RCC 7860 (cell line): ENCODE measurements around the gene RFX2.
"Not testable (repeated sequence)": the region's sequence is repeated elsewhere in the genome, so short reads cannot be mapped to it uniquely, and the experiment has no call there.

Experiments used
- DNase-seq: peaks from one replicate; pipeline ENCODE4 v3.0.0-alpha.2; 2015; ENCODE audit warnings: low spot score
- FAIRE-seq: peaks from 2 replicates; lab custom pipeline; 2012; peaks lifted over from hg19 to GRCh38; lab: Jason Lieb, UNC

Gene RFX2

DNA sequence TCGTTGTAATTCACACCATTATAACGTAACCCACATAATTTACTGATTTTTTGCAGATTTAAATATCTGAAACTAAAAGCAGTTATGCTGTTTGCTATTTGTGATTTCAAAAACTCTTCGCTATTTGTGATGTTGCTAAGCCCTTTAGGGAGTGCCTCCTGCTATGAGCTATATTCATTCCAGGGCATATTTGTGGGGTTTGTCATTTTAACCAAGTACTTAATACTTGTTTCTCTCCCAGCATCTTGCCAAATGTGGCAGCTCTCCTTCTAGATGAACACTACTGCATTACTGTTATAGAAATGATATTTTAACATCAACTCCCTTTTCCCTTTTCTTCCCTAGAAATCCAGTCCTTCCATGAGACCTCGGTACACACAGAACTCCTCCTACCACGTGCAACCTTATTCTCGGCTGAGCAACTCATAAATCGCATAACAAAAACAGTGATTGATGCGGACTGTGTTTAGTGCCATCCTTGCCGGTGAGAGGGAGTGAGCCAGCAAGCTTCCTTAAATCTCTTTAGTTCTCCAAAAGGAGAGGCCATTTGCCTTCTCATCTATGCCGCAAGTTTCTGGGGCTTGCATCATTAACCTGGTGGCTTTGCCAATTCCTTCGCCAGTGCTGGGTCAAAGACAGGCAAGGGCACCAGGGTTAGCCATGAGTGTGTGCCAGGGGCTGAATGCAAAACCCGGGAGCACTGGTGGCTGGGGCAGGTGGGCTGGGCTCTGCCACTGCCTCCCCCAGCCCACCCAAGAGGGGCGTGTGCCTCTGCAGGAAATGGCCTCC is 33.4 kb downstream of the RFX2 start:
- no peak for FAIRE-seq
- DNase-seq = no peak

DNA sequence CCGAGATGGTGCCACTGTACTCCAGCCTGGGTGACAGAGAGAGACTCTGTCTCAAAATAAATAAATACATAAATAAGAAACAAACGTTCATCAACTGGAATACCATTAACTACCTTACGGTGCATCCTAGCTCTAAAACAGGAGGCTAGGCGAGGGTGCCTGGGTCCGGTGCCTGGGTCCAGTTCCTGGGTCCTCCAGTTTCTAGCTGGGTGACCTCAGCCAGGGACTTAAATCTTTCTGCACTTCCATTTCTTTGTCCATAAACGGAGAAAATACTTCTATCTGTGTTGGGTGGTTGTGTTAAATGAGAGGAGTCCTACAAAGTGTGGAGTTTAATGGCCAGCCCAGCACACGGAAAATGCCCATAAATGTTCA is 34.0 kb downstream of the RFX2 start:
- no peak for FAIRE-seq
- DNase-seq = no peak

DNA sequence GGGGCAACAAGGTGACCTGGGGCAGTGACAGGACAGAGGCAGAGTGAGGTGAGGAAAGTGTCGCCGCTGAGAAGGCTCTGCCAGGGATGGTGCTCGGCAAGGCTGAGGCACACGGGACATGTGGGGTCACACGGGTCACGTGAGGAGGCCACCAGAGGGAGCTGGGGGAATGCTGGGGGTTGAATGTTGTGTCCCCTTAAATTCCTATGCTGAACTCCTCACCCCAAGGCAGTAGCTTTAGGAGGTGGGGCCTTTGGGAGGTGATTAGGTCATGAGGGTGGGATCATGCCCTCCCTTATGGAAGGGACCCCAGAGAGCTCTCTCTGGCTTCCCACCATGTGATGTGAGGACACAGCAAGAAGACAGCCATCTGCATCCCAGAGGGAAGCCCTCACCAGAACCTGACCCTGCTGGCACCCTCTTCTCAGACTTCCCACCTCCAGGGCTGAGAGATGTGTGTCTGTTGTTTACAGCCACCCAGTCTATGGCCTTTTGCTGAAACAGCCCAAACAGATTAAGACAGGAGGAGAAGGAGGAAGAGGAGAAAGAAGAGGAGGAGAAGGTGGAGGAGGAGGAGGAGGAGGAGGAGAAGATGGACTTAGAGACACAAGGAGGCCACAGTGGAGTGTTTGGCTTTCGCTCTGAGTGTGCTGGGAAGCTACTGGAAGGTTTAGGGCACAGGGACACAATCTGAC is 35.4 kb downstream of the RFX2 start:
- FAIRE-seq (no peak), DNase-seq (no peak)

DNA sequence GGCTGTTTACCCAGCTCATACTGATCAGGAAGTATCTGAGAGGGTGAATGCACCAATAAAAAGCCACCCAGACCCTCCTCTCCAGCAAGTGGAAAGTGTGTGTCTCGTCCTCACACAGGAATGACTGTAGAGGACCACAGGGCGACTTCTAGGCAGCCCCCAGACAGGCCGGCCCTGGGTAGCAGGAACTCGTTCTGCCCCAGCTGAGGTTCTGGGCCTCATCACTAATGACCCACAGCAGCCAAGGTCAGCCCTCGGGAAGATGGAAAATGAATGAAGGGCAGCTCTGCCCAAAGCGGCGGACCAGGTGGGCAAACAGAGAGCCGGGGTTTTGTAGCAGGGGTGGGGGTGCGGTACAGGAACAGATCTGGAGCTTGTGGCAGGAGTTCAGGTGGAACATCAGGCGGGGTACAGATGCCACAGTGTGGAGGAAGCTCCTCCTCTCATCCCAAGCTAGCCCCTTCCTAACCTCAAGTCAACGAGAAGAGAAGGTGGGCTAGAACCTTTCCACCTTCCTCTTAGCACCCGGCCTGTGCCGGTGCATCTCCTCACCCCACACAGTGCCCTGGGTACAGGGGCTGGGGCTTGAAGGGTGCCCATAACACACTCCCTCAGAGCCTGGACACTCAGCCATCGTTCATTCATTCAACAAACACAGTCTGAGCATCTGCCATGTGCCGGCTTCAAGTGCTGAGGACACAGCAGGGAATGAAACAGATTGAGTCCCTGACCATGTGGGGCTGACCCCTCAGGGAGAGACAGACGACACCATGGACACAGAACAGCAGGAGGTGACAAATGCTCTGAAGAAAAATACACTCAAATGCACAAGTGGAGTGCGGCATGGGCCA is 36.2 kb downstream of the RFX2 start:
- DNase-seq = no peak
- no peak for FAIRE-seq

DNA sequence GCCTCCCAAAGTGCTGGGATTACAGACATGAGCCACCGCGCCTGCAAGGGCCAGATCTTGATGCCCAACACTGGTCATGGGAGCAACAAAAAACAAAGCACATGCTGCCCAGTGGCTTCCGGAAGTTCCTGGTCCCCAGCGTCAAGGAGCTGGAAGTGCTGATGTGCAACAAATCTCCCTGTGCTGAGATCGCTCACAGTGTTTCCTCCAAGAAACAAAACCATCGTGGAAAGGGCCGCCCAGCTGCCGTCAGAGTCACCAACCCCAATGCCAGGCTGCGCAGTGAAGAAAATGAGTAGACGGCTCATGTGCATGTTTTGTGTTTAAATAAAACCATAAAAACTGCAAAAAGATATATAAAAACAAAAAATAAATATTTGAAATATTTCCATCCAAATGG is 37.1 kb downstream of the RFX2 start:
- not testable (repeated sequence) for FAIRE-seq, DNase-seq

DNA sequence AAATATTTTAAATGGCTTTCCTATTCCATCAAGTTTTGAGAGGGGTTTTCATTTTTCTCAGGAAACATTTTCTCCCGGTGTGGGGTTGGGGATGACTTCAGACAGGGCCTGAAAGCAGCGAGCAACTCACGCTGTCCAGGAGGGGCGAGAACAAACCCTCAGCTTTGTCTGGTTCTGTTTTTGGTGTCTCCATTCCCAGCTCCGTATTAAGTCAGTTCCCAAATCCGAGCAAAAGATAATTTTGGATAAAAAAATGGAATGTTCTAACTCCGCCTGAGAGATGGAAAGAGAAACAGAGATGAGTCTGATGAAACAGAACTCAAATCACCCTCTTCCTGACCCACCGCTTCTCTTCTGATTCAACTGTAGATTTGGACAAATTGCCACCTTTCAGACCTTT is 38.4 kb downstream of the RFX2 start:
- no peak for DNase-seq
- no peak for FAIRE-seq

DNA sequence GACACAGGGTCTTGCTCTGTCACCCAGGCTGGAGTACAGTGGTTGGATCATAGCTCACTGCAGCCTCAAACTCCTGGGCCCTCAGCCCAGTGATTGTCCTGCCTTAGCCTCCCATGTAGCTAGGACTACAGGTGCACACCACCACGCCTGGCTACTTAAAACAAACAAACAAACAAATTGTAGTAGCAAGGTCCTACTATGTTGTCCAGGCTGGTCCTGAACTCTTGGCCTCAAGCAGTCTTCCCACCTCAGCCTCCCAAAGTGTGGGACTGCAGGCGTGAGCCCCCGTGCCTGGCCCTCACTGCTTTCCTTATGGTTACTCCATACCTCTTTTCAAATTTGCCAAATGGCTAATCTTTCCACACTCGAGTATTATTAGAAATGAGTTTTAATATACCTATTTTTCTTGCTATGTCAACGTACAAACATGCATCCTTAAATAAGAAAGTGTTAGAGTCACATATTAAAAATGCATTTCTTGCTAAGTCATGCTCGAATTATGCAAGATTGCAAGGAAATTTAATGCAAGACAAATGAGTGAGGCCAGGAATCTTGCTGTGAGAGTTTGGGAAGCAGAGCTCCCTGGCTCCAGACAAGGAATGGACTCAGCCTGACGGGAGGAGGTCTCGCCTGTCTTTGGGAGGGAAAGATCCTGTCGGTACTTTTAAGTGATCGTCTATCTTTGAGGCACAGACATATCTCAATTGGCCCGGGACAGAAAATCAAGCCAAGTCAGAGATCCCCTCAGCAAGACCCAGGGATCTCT is 39.4 kb downstream of the RFX2 start:
- FAIRE-seq (no peak), DNase-seq (no peak)

DNA sequence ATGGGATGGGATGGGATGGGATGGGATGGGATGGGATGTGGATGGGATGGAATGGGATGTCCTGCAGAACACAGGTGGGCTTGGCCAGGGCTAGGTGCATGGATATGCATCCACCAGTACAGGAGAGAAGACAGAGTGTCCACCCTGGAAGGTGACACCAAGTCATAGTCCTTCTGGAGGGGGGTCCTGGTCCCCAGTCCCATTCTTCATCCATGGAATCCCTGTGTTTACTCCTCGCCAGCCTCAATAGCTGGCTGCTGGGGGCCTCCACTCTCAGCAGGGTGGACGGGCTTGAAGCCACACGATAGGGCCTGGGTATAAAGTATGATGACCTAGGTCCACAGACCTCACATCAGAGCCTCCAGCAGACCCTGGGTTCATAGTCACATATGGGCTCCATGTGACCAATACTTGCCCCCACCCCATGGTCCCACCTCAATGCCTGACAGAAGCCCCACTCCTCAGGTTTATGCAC is 40.1 kb downstream of the RFX2 start:
- DNase-seq (no peak), FAIRE-seq (no peak)

DNA sequence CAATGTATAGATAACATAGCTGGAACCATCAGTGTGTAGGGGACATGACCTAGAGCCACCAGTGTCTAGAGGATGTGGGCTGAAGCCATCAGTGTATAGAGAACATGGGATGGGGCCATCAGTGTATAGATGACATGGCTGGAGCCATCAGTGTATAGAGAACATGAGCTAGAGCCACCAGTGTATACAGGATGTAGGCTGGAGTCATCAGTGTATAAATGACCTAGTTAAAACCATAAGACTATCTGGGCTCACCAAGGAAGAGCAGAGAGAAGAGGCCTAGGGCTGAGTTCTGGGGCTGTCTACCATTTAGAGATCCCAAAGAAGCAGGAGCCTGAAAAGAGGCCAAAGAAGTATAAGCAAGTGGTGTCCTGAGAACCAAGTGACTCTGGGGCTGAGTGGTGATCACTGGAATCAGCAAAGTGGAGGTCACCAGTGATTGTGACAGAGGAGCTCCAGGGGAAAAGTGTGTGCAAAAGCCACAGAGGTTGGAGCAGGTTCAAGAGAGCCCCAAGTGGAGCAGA is 41.0 kb downstream of the RFX2 start:
- DNase-seq (no peak), FAIRE-seq (no peak)

DNA sequence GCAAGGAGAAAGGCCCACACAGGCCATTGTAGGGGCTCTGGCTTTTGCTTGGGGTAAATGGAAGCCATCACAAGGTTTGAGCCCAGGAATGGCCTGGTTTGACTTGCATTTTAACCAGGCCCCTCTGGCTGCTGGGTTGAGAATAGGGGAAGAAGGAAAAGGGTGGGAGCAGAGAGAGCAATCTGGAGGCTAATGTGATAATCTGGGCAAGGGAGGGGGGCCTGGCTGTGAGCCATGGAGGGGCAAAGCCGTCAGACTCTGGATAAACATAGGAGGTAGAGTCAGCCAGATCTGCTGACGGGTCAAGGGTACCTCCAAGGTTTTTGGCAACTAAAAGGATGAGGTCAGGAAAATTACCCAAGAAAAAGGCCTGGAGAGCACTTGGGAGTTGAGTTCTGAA is 41.6 kb downstream of the RFX2 start:
- DNase-seq (no peak), FAIRE-seq (no peak)

DNA sequence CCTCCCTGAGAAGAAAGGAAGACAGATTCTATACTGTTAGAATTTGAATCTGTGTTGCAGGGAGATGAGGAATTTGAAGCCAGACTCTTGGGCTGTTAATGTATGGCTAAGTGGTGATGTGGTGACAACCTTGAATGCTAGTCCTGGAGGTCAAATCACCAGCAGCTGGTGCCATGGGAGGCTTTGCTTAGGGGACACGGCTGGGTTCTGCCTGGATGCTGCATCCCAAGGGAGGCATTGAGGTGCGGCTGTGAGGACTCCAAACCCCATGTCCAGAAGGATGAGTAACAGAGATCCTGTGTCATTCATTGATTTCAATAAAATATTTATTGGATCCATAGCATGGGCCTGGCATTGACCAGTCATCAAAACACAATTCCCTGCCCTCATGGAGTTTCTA is 42.3 kb downstream of the RFX2 start:
- no peak for FAIRE-seq
- DNase-seq = no peak

DNA sequence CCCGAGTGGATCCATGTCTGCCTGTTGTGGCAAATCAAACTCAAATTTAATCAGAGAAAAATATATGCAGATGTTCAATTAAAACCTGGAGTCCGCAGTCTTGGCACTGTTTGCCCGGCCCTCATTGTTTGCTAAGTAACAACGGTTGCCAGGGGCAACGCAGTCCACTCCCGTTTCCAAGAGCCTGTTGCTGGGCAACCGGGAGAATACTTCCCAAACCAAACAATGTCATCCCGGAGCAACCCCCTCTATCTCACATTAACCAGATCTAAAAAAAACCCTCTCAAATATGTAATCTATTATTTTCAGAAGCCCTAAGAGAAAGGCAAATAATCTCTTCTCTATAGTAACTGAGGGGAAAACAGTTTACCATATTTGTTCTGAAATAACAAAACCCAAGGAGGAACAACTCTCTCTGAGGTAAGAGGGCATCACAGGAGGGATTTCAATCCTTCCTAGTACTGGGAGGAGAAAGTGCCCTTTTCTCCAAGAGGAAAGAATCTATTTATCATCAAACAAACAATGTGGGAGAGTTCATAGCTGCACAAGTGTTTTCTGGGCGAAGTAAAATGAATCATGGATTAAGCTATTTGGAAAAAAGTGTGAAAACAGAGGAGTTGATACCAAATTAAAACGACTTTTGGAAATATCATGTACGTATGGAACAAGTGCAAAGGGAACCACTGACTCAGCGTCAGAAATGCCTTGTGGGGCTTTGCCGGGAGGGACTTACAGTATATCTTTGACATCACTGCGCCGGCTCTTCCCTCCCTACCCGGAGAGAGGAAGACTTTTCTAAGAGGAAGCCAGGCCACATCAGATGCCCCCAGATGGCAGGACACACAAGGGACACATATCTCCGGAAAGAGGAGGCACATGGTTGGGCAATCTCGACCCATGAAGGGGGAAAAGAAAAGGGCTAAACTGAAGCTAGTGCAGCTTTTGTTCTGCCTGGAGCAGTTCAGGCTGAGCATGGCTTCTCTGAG is 43.3 kb downstream of the RFX2 start:
- DNase-seq = peak; percentile 94
- FAIRE-seq = peak; percentile 52

DNA sequence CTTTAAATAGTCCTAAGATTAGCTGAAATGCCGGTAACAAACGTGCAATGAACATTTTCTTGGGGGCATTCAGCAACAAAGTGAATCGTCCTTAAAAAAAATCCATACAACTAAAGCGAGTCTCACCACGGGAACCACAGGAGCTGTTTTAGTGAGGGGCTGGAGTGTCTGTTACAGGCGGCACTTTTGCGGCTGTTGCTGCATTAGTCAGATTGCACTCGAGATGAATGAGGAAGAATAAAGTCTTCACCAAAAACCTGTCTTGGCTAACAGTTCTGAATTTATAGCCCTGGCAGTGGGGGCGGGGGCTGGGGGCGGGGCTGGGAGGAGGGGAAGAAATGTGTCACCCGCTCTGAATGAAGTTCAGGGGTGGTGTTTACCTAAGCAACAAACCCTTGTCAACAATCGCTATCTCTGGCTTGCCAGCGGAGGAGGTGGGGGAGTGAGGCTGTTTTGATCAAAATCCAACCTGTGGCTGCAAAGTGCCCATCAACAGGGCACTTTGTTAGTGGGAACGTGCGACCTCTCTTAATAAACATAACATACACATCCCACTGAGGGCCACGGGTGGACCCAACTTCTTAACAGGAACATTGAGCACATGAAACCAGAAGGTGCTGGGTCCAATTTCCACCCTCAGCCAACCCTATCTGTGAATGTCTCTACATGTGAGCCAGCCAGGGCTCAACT is 44.5 kb downstream of the RFX2 start:
- DNase-seq = peak; percentile 65
- no peak for FAIRE-seq

DNA sequence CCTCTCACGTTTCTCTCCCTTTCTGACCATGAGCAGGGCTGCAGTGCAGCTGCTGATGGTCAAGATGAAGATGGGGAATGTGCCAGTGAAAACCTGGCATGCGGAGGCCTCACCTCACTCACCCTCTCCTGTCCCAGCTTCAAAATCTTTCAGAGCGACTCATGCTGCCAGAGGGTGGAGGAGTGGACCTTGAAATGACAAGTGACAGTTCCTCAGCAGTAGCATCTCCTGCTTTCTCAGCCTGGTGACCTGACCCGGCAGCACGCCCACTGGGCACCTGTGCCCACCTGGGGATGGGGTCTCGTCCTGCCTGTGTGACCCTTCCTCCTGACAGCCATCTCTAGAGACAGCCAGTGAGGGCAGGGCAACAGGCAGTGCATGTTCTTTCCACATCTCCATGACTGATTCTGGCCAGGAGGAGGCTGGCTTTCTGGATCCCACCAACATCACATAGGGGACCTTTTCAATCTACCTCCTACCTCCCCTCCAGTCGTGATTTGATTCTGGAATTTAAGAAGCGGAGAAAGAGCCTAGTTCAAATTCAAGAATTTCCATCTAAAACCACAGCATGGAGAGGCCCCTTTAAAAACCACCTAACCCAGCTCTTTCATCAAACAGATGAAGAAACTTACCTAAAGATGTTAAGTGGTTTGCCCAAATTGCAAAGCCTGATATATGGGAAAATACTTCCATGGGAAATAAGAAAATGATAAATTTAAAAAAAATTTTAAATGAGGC is 45.8 kb downstream of the RFX2 start:
- peak; percentile 72 for DNase-seq
- FAIRE-seq = no peak

DNA sequence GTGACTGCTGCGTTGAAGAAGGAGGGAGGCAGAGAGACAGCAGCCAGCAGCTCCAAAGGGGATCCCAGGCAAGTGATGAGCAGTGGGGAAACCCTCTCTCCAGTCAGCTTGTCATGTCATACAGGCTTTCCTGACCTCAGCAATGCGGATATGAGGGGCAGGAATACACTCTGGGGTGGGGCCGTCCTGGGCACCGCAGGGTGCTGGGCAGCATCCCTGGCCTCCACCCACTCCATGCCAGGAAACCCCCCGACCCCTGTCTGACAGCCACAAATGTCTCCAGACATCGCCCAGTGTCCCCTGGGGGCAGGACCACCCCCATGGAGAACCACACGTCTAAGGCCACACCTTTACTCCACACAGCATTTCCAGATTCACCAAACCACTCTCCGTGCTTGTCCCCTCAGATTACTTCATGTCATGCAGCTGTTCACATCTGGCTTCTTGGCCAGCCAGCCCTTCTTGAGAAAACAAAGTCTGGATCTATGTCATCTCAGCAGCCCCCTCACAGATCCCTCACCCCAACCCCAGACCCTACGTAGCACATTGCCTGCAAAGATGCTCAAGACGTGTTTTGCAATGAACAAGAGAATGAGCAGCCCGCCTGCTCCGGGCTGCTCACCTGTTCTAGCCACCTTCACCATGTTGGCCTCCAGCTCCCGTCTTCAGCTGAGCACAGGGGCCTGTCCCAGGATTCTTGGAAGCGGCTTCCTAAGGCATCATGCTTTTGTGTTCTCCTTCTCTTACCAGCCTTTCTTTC is 46.5 kb downstream of the RFX2 start:
- DNase-seq (no peak), FAIRE-seq (no peak)

DNA sequence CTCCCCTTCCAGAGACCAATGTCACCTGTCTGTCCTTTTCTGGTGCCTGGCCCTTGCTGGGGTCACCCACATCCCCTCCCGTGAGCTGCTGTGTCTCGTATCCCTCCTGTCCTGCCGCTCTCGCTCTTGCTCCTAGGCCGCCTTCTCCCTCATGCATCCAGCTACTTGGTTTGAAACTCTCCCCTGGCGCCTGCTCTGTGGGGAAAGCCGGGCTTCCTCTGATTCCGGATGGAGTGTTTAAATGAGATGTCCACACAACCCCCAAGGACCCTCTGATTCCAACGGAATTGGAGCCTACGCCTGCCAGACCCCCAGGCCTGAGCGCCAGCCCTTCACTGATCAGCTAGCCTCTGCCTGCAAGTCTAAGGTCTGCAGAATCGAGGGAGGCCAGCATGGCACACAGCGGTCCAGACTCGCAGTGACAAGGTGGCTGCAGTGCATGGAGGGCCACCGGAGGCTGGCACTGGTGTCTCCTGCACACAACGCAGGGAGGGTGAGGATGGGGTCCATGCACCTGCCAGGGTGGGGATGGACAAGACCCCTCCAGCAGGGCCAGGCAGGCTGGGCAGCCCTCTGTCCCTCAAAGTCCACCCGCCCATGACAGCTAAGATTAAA is 47.2 kb downstream of the RFX2 start:
- no peak for FAIRE-seq

DNA sequence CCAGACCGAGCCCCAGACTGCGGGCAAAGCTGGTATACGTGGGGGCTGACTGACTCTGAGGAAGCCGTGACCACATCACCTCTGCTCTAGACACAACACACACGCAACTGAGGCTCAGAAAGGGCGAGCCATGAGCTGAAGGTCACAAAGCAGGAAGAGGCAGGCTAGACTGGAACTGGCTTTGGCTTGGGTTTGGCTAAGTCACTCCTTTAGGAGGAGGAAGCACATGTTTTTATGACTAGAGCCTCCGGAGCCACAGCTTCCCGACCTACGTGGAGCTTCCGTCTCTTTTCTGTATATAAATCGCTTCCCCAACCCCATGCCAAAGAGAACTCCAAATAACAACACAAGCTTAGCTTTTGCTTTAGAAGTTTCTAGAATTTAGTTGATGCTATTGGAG is 48.0 kb downstream of the RFX2 start:
- no peak for FAIRE-seq
- DNase-seq = peak; percentile 45

More for the DNA sequence above, 47.2 kb downstream of the RFX2 start:
- DNase-seq = no peak
